Measurements from ENCODE around the gene TTC3.

- TF ChIP-seq POLR2AphosphoS5 (IDR thresholded peaks at IDR 0.05) (no peak), CTCF (IDR thresholded peaks at IDR 0.05) (no peak), POLR2A (IDR thresholded peaks at IDR 0.05) (no peak)
These were observed 91.7 kb downstream of the TTC3 start for GRCh38 chr21:37164742-37165141.

Data from prostate gland (tissue), 2 donors.